CD4-positive, alpha-beta T cell treated with Interferon alpha-2 for 1 hour (primary cell): ENCODE results near the gene KIAA0930.
"Not testable (repeated sequence)": the region's sequence is repeated elsewhere in the genome, so short reads cannot be mapped to it uniquely, and the experiment has no call there.

Source experiments
- DNase-seq, 2 donors: peaks; one replicate each; pipeline ENCODE4 v3.0.0-alpha.2; 2020 to 2022

The KIAA0930 gene

GRCh38 chr22:45262931-45263462, 22.3 kb upstream of the KIAA0930 start:
- DNase-seq = no peak

DNA sequence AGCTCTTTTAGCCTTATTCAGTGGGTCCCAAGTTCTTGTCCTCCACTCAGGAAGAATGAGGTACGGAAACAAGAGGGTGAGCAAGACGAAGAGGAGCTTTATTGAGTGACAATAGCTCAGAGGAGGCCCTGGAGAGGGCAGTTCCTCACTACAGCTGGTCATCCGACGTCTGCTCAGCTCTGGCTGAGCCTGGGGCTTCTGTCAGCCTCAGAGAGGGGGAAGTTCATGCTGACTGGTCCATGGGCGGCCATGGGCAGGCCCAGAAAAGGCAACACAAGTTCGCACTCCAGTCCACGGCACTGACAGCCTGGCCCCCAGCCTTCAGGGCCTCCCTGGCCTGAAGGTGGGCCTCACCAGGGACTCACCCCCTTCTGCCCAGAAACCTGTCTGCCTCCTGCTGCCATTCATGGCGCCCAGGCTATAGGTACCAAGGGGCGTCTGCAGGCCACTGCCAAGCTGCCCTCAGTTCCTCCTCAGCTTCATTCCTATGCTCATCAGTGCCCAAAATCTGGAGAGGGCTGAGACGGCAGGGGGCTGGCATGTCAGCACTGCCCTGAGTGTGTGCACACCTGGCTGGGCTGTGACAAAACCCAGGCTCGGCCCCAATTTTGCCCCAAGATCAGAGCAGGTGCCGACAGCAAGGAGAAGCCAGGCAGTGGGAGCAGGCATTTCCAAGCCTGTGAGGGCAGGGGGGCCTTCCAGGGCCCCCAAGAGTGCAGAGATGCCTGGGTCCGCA, 21.7 kb upstream of the KIAA0930 start:
- peak in 1 of 2 donors; percentile 17 for DNase-seq

GRCh38 chr22:45261407-45262088, 20.9 kb upstream of the KIAA0930 start:
- DNase-seq = no peak

DNA sequence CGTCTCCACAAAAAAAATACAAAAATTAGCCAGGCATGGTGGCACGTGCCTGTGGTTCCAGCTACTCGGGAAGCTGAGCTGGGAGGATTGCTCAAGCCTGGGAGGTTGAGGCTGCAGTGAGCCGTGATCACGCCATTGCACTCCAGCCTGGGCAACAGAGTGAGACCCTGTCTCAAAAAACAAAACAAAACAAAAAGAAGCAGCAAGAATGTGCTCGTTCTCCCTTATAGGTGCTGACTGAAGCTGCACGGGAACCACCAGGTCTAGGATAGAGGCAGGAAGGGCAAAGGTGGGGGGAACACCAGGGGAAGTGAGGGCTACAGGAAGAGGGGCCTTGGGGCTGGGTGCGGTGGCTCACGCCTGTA, 19.7 kb upstream of the KIAA0930 start:
- DNase-seq = not testable (repeated sequence)

- DNase-seq = no peak
Measured at GRCh38 chr22:45259754-45260394, 19.2 kb upstream of the KIAA0930 start.

GRCh38 chr22:45257941-45258340, 17.2 kb upstream of the KIAA0930 start:
- not testable (repeated sequence) for DNase-seq

GRCh38 chr22:45254789-45255278, 14.1 kb upstream of the KIAA0930 start:
- DNase-seq = peak in 1 of 2 donors; percentile 32

- no peak for DNase-seq
Measured at GRCh38 chr22:45254388-45254787, 13.7 kb upstream of the KIAA0930 start.

- DNase-seq = no peak
Measured at GRCh38 chr22:45253039-45253641, 12.4 kb upstream of the KIAA0930 start.

DNA sequence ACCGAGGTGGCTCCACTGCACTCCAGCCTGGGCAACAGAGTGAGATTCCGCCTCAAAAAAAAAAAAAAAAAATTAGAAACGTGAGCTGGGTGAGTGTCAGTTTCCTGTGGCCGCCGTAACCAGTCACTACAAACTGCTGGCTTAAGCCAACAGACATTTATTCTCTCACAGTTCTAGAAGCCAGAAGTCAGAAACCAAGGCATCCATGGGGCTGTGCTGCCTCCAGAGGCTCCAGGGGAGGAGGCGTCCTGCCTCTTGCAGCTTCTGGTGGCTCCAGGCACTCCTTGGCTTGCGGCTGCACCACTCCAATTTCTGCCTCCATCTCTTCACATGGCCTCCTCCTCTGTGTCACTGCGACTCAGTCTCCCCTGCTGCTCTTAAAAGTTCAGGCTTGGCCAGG, 11.1 kb upstream of the KIAA0930 start:
- DNase-seq = no peak

DNA sequence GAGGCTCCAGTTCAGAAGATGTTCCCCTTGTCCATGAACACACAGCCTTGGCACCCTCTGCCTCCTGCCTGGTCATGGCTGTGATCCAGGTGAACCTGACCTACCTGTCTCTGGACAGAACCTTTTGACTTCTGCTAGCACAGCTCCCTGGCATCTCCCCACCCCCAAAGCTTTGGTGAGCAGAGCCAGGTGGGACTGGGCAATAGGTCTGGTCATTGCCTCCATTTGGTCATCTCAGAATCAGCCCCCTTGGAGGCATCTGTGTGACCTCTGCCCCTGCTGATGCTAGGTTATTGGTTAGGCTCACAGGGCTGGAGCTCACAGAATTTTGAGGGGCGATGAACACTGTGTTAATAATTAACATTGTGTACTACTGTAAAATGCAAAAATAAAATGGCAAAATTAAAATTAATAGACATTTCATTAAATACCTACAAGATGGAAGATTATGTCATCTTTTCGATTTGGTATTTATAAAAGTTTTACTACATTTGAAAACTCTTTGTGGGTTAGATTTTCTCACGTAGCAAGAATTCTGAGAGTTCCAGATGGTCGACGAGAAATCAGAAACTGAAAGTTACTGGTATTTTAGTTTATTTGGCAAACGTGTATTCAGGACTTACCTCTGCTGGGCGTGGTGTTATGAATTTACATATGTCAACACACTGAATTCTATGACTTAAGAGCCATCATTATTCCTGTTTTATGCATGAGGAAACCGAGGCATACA, 8.3 kb upstream of the KIAA0930 start:
- peak in 1 of 2 donors; percentile 43 for DNase-seq

- no peak for DNase-seq
Measured at GRCh38 chr22:45246060-45246985, 5.6 kb upstream of the KIAA0930 start.

DNA sequence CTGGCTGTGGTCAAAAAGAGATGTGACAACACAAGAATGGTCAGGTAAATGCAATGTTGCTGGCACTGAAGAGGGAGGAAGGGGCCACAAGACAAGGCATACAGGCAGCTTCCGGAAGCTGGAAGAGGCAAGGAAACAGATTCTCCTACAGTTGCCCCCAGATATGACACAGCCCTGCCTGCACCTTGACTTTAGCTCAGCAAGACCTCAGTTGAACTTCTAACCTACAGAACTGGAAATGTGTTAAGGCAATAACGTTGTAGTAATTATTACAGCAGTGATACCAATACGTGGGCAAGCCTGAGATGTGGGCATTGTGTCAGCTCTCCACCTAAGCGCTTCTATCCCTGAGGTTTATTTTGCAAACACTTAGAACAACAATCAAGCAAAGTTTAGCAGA, 4.2 kb upstream of the KIAA0930 start:
- no peak for DNase-seq

DNA sequence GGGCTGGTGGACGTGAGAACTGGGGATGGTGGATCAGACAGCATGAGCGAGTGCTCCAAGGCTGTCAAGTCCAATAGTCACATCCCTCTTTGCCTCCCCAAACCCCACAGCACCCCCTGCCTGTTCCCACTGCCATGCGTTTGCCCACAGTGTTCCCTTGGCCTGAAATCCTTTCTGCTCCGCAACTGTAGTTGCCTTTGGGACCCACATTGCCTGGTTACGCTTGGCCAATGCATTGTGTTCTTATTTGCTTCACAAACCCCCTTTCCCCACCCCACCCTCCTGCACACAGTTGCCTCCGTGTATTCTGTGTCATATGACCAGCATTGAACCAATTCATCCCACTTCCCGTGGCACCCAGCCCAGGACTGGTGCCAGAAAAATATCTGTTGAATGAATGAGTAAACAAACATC, 2.1 kb upstream of the KIAA0930 start:
- DNase-seq = no peak

GRCh38 chr22:45240104-45240809, 437 bp downstream of the KIAA0930 start:
- DNase-seq = peak in 1 of 2 donors; percentile 14

DNA sequence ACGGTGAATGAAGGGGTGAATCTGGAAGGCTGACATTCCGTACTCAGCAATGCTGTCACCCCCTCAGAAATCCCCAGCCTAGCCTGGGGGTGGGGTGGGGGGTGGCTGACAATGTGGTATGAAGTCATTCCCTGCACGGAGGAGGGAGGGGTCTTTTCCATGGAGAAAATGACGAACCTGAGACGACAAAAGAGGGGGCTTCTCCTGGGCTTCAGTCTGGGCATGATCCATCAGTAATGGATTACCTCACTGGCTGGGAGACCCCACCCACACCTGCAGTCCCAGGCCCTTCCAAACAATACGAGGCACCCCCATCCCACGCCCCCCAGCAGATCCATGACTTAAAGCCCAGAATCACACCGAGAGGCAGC, 1.0 kb downstream of the KIAA0930 start:
- DNase-seq = no peak

DNA sequence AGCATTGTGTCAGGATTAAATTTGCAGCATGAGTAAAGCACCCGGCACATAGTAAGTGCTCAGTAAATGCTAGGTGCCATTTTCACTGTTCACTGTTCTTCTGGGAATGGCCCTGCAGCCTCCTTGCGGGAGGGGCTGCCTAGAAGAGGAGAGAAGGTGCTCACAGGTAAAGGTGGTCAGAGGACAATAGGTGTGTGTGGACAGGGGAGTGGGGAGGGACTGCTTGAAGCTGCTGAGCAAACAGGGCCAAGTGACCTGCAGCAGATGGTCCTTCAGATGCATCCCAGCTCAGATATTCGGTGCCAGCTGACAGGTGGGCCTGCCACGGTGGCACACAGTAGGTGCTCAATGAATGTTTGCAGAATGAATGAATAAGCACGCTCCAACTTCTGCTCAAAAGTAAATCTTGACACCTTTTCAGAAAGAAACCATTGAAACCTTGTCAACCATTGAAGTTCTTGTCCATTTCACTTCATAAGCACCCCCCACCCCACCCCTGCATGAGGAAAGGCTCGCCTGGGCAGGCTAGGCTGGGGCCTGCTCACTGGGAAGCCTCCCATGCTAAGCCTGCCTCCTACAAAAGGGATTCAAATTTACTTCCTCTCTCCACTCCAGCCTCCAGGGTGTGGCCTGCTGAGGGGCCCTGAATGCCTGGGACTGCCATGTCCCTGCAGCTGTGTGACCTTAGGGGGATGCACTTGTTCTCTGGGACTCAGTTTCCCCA, 1.6 kb downstream of the KIAA0930 start:
- DNase-seq = no peak

DNA sequence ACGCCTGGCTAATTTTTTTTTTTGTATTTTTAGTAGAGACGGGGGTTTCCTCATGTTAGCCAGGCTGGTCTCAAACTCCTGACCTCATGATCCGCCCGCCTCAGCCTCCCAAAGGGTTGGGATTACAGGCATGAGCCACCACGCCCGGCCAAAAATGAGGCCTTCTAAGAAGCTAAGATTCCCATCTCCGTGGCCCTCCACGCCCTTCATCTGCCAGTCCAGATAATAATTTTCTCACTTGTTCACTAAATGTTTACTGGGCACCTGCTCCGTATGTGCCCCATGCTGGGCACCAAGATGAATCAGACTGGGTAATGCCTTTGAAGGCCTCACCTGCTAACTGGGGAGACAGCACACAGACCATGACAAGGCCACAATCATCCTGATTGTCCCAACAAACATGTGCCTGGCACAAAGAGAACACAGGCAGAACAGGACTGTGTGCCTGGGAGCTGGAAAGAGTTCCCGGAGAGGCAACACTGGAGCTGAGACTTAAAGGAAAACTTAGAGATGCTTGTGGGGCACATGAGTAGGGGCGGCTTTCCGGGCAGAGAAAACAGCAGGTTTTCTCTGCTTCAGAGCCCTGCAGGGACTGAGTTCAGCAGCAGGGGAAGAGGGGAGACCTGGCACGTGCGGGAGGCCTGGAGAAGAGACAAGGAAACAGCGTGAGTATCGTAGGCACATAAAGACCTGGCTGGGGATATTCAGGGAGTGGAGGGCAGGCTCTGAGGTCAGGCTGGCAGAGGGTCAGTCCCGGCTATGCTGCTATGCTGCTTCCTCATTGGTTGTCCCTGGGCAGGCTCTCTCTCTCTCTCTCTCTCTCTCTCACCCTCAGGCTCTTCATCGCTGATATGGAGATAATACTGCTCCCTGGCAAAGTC, 2.4 kb downstream of the KIAA0930 start:
- DNase-seq = no peak
